ENCODE measurements around the gene DNAJB8. TPM values are rescaled to one million over a fixed set of nuclear protein-coding genes. Genes with fewer than 3 reads are reported as not detected.
A peak's percentile ranks its signal among the peaks of the same experiment; 100 is the strongest.

DNAJB8 gene
- total and polyA plus RNA-seq, 4 donors = not detected

DNA sequence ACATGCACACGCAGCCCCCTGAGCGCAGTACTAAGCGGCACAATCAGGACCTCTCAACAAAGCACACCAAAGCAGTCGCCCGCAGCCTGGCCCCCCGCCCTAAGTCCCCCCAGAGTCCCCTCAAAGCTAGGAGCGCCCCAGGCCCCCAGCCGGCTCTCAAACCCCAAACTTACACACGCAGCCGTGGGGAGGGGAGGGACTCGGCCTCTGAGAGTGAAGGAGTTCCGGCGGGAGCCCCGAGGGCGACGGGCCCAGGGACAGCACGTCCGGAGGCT lies 20.8 kb upstream of the DNAJB8 start:
- H3K4me3 ChIP-seq = peak overlapping the region; percentile 86
- H3K9ac ChIP-seq (ENCODE audit: insufficient read depth in 1 of 2, low read length in 2 of 2) = no peak overlapping the region
- H3K27ac ChIP-seq (ENCODE audit: low read depth in 1 of 2, low read length in 1 of 2) = peak overlapping the region; percentile 25 to 93
- no peak for DNase-seq
- H3K36me3 ChIP-seq (ENCODE audit: control insufficient read depth in 4 of 4, insufficient read depth in 4 of 4, low read length in 4 of 4) = peaks cover 0 to 6% (median 0%) of the 10 kb centered on the region in 4 donors
- H3K9me3 ChIP-seq (ENCODE audit: control insufficient read depth in 4 of 4, insufficient read depth in 3 of 4, low read length in 3 of 4) = no peaks in the 10 kb centered on the region
- no peak for ATAC-seq (ENCODE audit: insufficient read depth, low FRiP score)
- 0 to 2% methylated on average over 17 to 18 of the region's 18 CpGs for WGBS, 2 donors
- H3K4me1 ChIP-seq (ENCODE audit: control insufficient read depth in 5 of 5, insufficient read depth in 5 of 5, low read length in 5 of 5) = peaks cover 0 to 44% (median 16%) of the 10 kb centered on the region in 5 donors
- TF ChIP-seq, protein P1, sequence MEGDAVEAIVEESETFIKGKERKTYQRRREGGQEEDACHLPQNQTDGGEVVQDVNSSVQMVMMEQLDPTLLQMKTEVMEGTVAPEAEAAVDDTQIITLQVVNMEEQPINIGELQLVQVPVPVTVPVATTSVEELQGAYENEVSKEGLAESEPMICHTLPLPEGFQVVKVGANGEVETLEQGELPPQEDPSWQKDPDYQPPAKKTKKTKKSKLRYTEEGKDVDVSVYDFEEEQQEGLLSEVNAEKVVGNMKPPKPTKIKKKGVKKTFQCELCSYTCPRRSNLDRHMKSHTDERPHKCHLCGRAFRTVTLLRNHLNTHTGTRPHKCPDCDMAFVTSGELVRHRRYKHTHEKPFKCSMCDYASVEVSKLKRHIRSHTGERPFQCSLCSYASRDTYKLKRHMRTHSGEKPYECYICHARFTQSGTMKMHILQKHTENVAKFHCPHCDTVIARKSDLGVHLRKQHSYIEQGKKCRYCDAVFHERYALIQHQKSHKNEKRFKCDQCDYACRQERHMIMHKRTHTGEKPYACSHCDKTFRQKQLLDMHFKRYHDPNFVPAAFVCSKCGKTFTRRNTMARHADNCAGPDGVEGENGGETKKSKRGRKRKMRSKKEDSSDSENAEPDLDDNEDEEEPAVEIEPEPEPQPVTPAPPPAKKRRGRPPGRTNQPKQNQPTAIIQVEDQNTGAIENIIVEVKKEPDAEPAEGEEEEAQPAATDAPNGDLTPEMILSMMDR (IDR thresholded peaks at IDR 0.05; ENCODE audit: control extremely low read depth, extremely low read depth) = no peak
- H3K27me3 ChIP-seq (ENCODE audit: control insufficient read depth in 3 of 3, insufficient read depth in 3 of 3, low read length in 2 of 3) = peaks cover 0 to 81% (median 80%) of the 10 kb centered on the region in 3 donors

DNA sequence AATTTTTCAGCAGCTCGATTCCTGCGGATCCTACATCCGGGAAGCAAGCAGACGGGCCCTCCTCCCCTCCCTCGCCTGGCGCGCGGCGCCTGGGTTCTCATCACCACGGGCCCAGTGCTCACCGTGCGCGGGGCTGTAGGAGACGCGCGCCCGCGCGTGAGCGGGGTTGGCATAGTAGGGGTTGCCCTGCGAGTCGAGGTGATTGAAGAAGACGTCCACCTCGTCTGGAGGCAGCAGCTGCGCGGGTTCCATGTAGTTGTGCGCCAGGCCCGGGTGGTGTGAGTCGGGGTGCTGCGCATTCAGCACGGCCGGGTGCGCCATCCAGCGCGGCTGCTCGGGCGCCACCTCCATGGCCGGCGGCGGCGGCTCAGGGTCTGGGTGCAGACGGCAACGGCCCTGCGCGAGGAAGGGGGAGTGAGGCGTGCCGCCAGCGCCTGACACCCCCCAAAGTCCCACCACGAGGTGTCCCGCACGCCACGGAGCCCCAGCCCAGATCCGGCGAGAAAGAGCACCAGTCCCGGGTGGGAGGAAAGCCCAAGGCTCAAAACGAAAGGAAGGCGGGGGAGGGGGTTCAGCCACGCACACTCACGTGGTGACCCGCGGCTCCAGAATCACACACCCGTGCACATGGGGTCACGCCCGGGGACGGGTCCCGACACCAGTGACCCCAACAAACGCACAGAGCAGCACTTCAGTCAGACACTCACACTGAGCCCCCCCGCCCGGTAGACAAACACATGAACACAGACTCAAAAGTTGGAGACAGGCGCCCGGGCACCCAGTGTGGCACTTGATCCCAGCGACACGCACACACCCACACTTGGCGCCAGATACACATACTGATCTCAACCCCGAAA lies 20.2 kb upstream of the DNAJB8 start:
- peak in 2 of 3 donors; percentile 30 to 39 for DNase-seq
- Histone ChIP-seq H3K4me1 (ENCODE audit: control insufficient read depth in 5 of 5, insufficient read depth in 5 of 5, low read length in 5 of 5) (peaks cover 0 to 44% (median 16%) of the 10 kb centered on the region in 5 donors), H3K27ac (ENCODE audit: low read depth in 1 of 2, low read length in 1 of 2) (peak overlapping the region; percentile 25 to 93), H3K27me3 (ENCODE audit: control insufficient read depth in 3 of 3, insufficient read depth in 3 of 3, low read length in 2 of 3) (peaks cover 0 to 83% (median 83%) of the 10 kb centered on the region in 3 donors), H3K9ac (ENCODE audit: insufficient read depth in 1 of 2, low read length in 2 of 2) (no peak overlapping the region), H3K36me3 (ENCODE audit: control insufficient read depth in 4 of 4, insufficient read depth in 4 of 4, low read length in 4 of 4) (peaks cover 0 to 6% (median 0%) of the 10 kb centered on the region in 4 donors), H3K9me3 (ENCODE audit: control insufficient read depth in 4 of 4, insufficient read depth in 3 of 4, low read length in 3 of 4) (no peaks in the 10 kb centered on the region), H3K4me3 (peak overlapping the region; percentile 86)
- ATAC-seq (ENCODE audit: insufficient read depth, low FRiP score) = no peak
- TF ChIP-seq, protein P1 (IDR thresholded peaks at IDR 0.05; ENCODE audit: control extremely low read depth, extremely low read depth) = no peak
- WGBS, 2 donors = 1% methylated on average over 75 of the region's 75 CpGs

DNA sequence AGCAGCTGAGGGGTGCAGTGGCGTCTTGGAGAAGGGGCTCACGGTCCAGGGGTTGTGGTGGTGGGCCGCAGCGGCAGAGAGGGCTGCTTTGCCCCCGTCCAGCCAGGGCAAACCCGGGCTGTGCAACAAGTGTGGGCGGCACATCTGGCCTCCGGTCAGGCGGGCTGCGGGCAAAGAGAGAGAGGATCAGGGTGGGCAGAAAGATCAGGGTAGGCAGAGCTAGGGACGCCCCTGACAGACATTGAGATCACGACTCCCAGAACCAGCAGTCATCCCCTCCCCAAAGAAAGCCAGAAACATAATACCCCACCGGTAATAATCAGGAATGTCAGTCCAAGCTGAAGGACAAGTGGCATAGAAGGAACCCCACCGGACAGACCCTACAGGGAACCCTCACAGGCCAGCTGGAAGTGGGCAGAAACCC lies 19.5 kb upstream of the DNAJB8 start:
- peaks cover 0 to 44% (median 16%) of the 10 kb centered on the region in 5 donors for H3K4me1 ChIP-seq (ENCODE audit: control insufficient read depth in 5 of 5, insufficient read depth in 5 of 5, low read length in 5 of 5)
- H3K36me3 ChIP-seq (ENCODE audit: control insufficient read depth in 4 of 4, insufficient read depth in 4 of 4, low read length in 4 of 4) = peaks cover 0 to 6% (median 0%) of the 10 kb centered on the region in 4 donors
- H3K27ac ChIP-seq (ENCODE audit: low read depth in 1 of 2, low read length in 1 of 2) = peak overlapping the region in 1 of 2 donors; percentile 72
- H3K27me3 ChIP-seq (ENCODE audit: control insufficient read depth in 3 of 3, insufficient read depth in 3 of 3, low read length in 2 of 3) = peaks cover 0 to 83% (median 79%) of the 10 kb centered on the region in 3 donors
- TF ChIP-seq, protein P1 (IDR thresholded peaks at IDR 0.05; ENCODE audit: control extremely low read depth, extremely low read depth) = no peak
- peak in 1 of 3 donors; percentile 4 for DNase-seq
- no peaks in the 10 kb centered on the region for H3K9me3 ChIP-seq (ENCODE audit: control insufficient read depth in 4 of 4, insufficient read depth in 3 of 4, low read length in 3 of 4)
- no peak overlapping the region for H3K9ac ChIP-seq (ENCODE audit: insufficient read depth in 1 of 2, low read length in 2 of 2)
- peak overlapping the region; percentile 86 for H3K4me3 ChIP-seq
- WGBS, 2 donors = 10 to 14% methylated on average over 14 of the region's 14 CpGs
- no peak for ATAC-seq (ENCODE audit: insufficient read depth, low FRiP score)
